ENCODE measurements around the gene GBP1.

The GBP1 gene

GRCh38 chr1:89005286-89006151 lies 59.5 kb downstream of the GBP1 start:
- DNase-seq (ENCODE audit: low read depth) = no peak

All from activated T-cell treated with anti-CD3 and anti-CD28 coated beads for 48 hours (primary cell).